ENCODE results near the gene PTPRD. TPM values are rescaled to one million over a fixed set of nuclear protein-coding genes. Genes with fewer than 3 reads are reported as not detected.

The PTPRD gene
- total RNA-seq, 1 donor from 2014 or later = 15.6 TPM

GRCh38 chr9:8604201-8604600 lies 2008.6 kb downstream of the PTPRD start:
- H3K27ac ChIP-seq (replicated peaks) = no peak overlapping the region
- no peak for DNase-seq
- no peaks in the 10 kb centered on the region for H3K4me1 ChIP-seq
- H3K36me3 ChIP-seq = no peaks in the 10 kb centered on the region
- H3K4me3 ChIP-seq = no peak overlapping the region
- TF ChIP-seq CTCF (IDR thresholded peaks at IDR 0.05; ENCODE audit: borderline replicate concordance) = no peak
- intact Hi-C loops (cut with micrococcal nuclease) = no loop called here
- no peaks in the 10 kb centered on the region for H3K9me3 ChIP-seq (replicated peaks)
- no peaks in the 10 kb centered on the region for H3K27me3 ChIP-seq (ENCODE audit: low read depth)

GRCh38 chr9:8600914-8601680 lies 2011.7 kb downstream of the PTPRD start:
- H3K27ac ChIP-seq (replicated peaks) = no peak overlapping the region
- no peak overlapping the region for H3K4me3 ChIP-seq
- H3K36me3 ChIP-seq = no peaks in the 10 kb centered on the region
- H3K9me3 ChIP-seq (replicated peaks) = no peaks in the 10 kb centered on the region
- intact Hi-C loops (cut with micrococcal nuclease) = no loop called here
- TF ChIP-seq CTCF (IDR thresholded peaks at IDR 0.05; ENCODE audit: borderline replicate concordance) = no peak
- DNase-seq = no peak
- no peaks in the 10 kb centered on the region for H3K27me3 ChIP-seq (ENCODE audit: low read depth)
- H3K4me1 ChIP-seq = no peaks in the 10 kb centered on the region

- no peak for DNase-seq
These were observed 2012.9 kb downstream of the PTPRD start for GRCh38 chr9:8599937-8600336.

GRCh38 chr9:8589476-8589875 lies 2023.3 kb downstream of the PTPRD start:
- intact Hi-C loops (cut with micrococcal nuclease) = no loop called here
- no peaks in the 10 kb centered on the region for H3K27me3 ChIP-seq (ENCODE audit: low read depth)
- H3K9me3 ChIP-seq (replicated peaks) = peaks cover 4% of the 10 kb centered on the region
- no peak overlapping the region for H3K27ac ChIP-seq (replicated peaks)
- no peak overlapping the region for H3K4me3 ChIP-seq
- no peak for TF ChIP-seq CTCF (IDR thresholded peaks at IDR 0.05; ENCODE audit: borderline replicate concordance)
- no peaks in the 10 kb centered on the region for H3K4me1 ChIP-seq
- DNase-seq = no peak
- no peaks in the 10 kb centered on the region for H3K36me3 ChIP-seq

More at GRCh38 chr9:8599937-8600336, 2012.9 kb downstream of the PTPRD start:
- TF ChIP-seq CTCF (IDR thresholded peaks at IDR 0.05; ENCODE audit: borderline replicate concordance) = no peak
- Histone ChIP-seq H3K27me3 (ENCODE audit: low read depth) (no peaks in the 10 kb centered on the region), H3K36me3 (no peaks in the 10 kb centered on the region), H3K4me3 (no peak overlapping the region), H3K9me3 (replicated peaks) (no peaks in the 10 kb centered on the region), H3K27ac (replicated peaks) (no peak overlapping the region), H3K4me1 (no peaks in the 10 kb centered on the region)
- intact Hi-C loops (cut with micrococcal nuclease) = no loop called here

- Histone ChIP-seq H3K9me3 (replicated peaks) (no peaks in the 10 kb centered on the region), H3K36me3 (no peaks in the 10 kb centered on the region), H3K4me3 (no peak overlapping the region), H3K27ac (replicated peaks) (no peak overlapping the region), H3K4me1 (no peaks in the 10 kb centered on the region), H3K27me3 (ENCODE audit: low read depth) (no peaks in the 10 kb centered on the region)
- no peak for DNase-seq
- no peak for TF ChIP-seq CTCF (IDR thresholded peaks at IDR 0.05; ENCODE audit: borderline replicate concordance)
- intact Hi-C loops (cut with micrococcal nuclease) = no loop called here
These were observed 2027.8 kb downstream of the PTPRD start for GRCh38 chr9:8585036-8585435.
